Neural cell (in vitro differentiated cells): ENCODE data around the gene XYLT2. TPM values are rescaled to one million over a fixed set of nuclear protein-coding genes. Genes with fewer than 3 reads are reported as not detected.
A peak's percentile ranks its signal among the peaks of the same experiment; 100 is the strongest.

Source experiments
- H2AFZ ChIP-seq: fragments of 200-600, 300-800 bp; sonication (generic), shearing (Covaris generic); 2 replicates; pipeline ENCODE4 v1.6.0; 2014; ENCODE audit warnings: low read depth, mild to moderate bottlenecking, antibody characterized with exemption, low read length, moderate library complexity
- H3F3A ChIP-seq: fragments of 200-600 bp; shearing (Covaris generic); 2 replicates; pipeline ENCODE4 v1.6.1; 2016; ENCODE audit warnings: mild to moderate bottlenecking, moderate library complexity, mixed read lengths, antibody characterized with exemption, low read length; ENCODE audit not compliant: insufficient read depth, poor library complexity, severe bottlenecking
- H3K27ac ChIP-seq: fragments of 200-600, 300-800 bp; sonication (generic), shearing (Covaris generic); 2 replicates; pipeline ENCODE4 v1.5.1; 2014; ENCODE audit warnings: mild to moderate bottlenecking, low read length, moderate library complexity
- H3K27me3 ChIP-seq: fragments of 300-800, 200-600 bp; sonication (generic), shearing (Covaris generic); 2 replicates; pipeline ENCODE4 v1.6.0; 2014; ENCODE audit warnings: mild to moderate bottlenecking, low read depth, low read length, moderate library complexity; ENCODE audit not compliant: insufficient read depth
- H3K36me3 ChIP-seq: fragments of 300-800, 200-600 bp; sonication (generic), shearing (Covaris generic); 2 replicates; pipeline ENCODE4 v1.5.1; 2014; ENCODE audit warnings: mild to moderate bottlenecking, antibody characterized with exemption, low read length, moderate library complexity; ENCODE audit not compliant: insufficient read depth
- H3K4me2 ChIP-seq: fragments of 300-800, 200-600 bp; sonication (generic), shearing (Covaris generic); 2 replicates; pipeline ENCODE4 v1.6.0; 2014; ENCODE audit warnings: mild to moderate bottlenecking, low read length
- H3K4me3 ChIP-seq: fragments of 300-800, 200-600 bp; sonication (generic), shearing (Covaris generic); 2 replicates; pipeline ENCODE4 v1.5.1; 2014; ENCODE audit warnings: mild to moderate bottlenecking, low read length, moderate library complexity
- H3K79me2 ChIP-seq: fragments of 200-600 bp; shearing (Covaris generic); replicated peaks from 2 replicates; pipeline ENCODE4 v1.6.0; 2014; ENCODE audit warnings: mild to moderate bottlenecking, low read length, moderate library complexity; ENCODE audit not compliant: insufficient read depth
- H3K9ac ChIP-seq: fragments of 300-800, 200-600 bp; sonication (generic), shearing (Covaris generic); 2 replicates; pipeline ENCODE4 v1.6.1; 2016; ENCODE audit warnings: mild to moderate bottlenecking, low read length, mixed read lengths
- H3K9me2 ChIP-seq: fragments of 200-600 bp; shearing (Covaris generic); 2 replicates; pipeline ENCODE4 v1.6.1; 2016; ENCODE audit warnings: mild to moderate bottlenecking, low read length, mixed read lengths; ENCODE audit not compliant: insufficient read depth
- H3K9me3 ChIP-seq: fragments of 200-600, 300-800 bp; sonication (generic), shearing (Covaris generic); 2 replicates; pipeline ENCODE4 v1.6.1; 2016; ENCODE audit warnings: mild to moderate bottlenecking, mixed run types, low read length, moderate library complexity, mixed read lengths
- H4K20me1 ChIP-seq: fragments of 200-600 bp; shearing (Covaris generic); 2 replicates; pipeline ENCODE4 v1.6.1; 2016; ENCODE audit warnings: mild to moderate bottlenecking, mixed run types; ENCODE audit not compliant: insufficient read depth
- CTCF ChIP-seq: fragments of 450-650 bp; IDR thresholded peaks from 2 replicates; pipeline ENCODE4 v1.5.1; 2014; ENCODE audit warnings: antibody characterized with exemption, mild to moderate bottlenecking, moderate library complexity; ENCODE audit not compliant: poor library complexity, severe bottlenecking
- EP300 ChIP-seq: fragments of 450-650 bp; conservative IDR thresholded peaks from 2 replicates; pipeline ENCODE4 v1.6.1; 2014; ENCODE audit warnings: antibody characterized with exemption, mild to moderate bottlenecking, moderate library complexity; ENCODE audit not compliant: poor library complexity, severe bottlenecking
- EZH2 ChIP-seq: fragments of 200-600, 300-800 bp; shearing (Covaris generic), sonication (generic); IDR thresholded peaks from 2 replicates; pipeline ENCODE4 v1.6.1; 2014; ENCODE audit warnings: antibody characterized with exemption, low read length, borderline replicate concordance, mild to moderate bottlenecking; ENCODE audit not compliant: insufficient read depth, poor library complexity, severe bottlenecking
- MXI1 ChIP-seq: fragments of 450-650 bp; conservative IDR thresholded peaks from 2 replicates; pipeline ENCODE4 v1.6.1; 2014; ENCODE audit warnings: antibody characterized with exemption, mild to moderate bottlenecking; ENCODE audit not compliant: poor library complexity, severe bottlenecking
- POLR2AphosphoS5 ChIP-seq: IDR thresholded peaks from 2 replicates; pipeline ENCODE4 v1.6.1; 2012
- RAD21 ChIP-seq: fragments of 450-650 bp; conservative IDR thresholded peaks from 2 replicates; pipeline ENCODE4 v1.6.1; 2014; ENCODE audit warnings: antibody characterized with exemption, mild to moderate bottlenecking, moderate library complexity
- REST ChIP-seq: IDR thresholded peaks from 2 replicates; pipeline ENCODE4 v1.6.1; 2012; ENCODE audit warnings: borderline replicate concordance
- SMC3 ChIP-seq: fragments of 450-650 bp; conservative IDR thresholded peaks from 2 replicates; pipeline ENCODE4 v1.6.1; 2014; ENCODE audit warnings: antibody characterized with exemption, mild to moderate bottlenecking, moderate library complexity; ENCODE audit not compliant: poor library complexity
- TAF1 ChIP-seq: IDR thresholded peaks from 2 replicates; pipeline ENCODE4 v1.6.1; 2012; ENCODE audit warnings: low read depth
- polyA plus RNA-seq: library from polyadenylated mRNA; depleted of rRNA; stranded (reverse); fragments of >200 nt; gene quantifications from 2 replicates; pipeline ENCODE4 v1.2.3, GENCODE V29; 2014

The XYLT2 gene
- polyA plus RNA-seq, 1 donor from 2014 or later = 6.9 TPM

- Histone ChIP-seq H3K27me3 (no peaks in the 10 kb centered on the region), H3K4me2 (no peak overlapping the region), H3K9me3 (no peaks in the 10 kb centered on the region), H3K4me3 (no peak overlapping the region), H4K20me1 (no peaks in the 10 kb centered on the region), H2AFZ (no peak overlapping the region), H3K9me2 (no peaks in the 10 kb centered on the region), H3K36me3 (no peaks in the 10 kb centered on the region), H3F3A (no peaks in the 10 kb centered on the region), H3K79me2 (no peaks in the 10 kb centered on the region), H3K27ac (no peak overlapping the region), H3K9ac (no peak overlapping the region)
- peak; percentile 59 for TF ChIP-seq CTCF
- no peak for TF ChIP-seq MXI1
Measured at GRCh38 chr17:50361561-50362480, 15.9 kb downstream of the XYLT2 start.

- Histone ChIP-seq H3K9me3 (no peaks in the 10 kb centered on the region), H4K20me1 (no peaks in the 10 kb centered on the region), H3K4me2 (no peak overlapping the region)
Measured at GRCh38 chr17:50362661-50363060, 16.7 kb downstream of the XYLT2 start.

More at GRCh38 chr17:50362661-50363060, 16.7 kb downstream of the XYLT2 start:
- Histone ChIP-seq H2AFZ (no peak overlapping the region), H3F3A (no peaks in the 10 kb centered on the region), H3K79me2 (no peaks in the 10 kb centered on the region), H3K27ac (no peak overlapping the region), H3K36me3 (no peaks in the 10 kb centered on the region), H3K27me3 (no peaks in the 10 kb centered on the region), H3K4me3 (no peak overlapping the region), H3K9me2 (no peaks in the 10 kb centered on the region), H3K9ac (no peak overlapping the region)
- TF ChIP-seq CTCF (no peak), TAF1 (no peak), EZH2 (no peak), POLR2AphosphoS5 (no peak), EP300 (no peak), RAD21 (no peak), MXI1 (no peak), REST (no peak), SMC3 (no peak)
